ENCODE data around the gene MDGA2. TPM values are rescaled to one million over a fixed set of nuclear protein-coding genes. Genes with fewer than 3 reads are reported as not detected.

The MDGA2 gene
- total RNA-seq (2014; rRNA removed; shearing (Covaris generic)): not detected in 2 replicates

GRCh38 chr14:47675466-47676314 lies at the start of gene MDGA2:
TSS of gene MDGA2 (minus strand) at chr14:47675605.
- no peak for DNase-seq (ENCODE audit: low read depth)

GRCh38 chr14:47722929-47723693 lies 47.7 kb upstream of the MDGA2 start:
- no peak for DNase-seq (ENCODE audit: low read depth)

GRCh38 chr14:47720281-47720680 lies 44.9 kb upstream of the MDGA2 start:
- no peak for DNase-seq (ENCODE audit: low read depth)

GRCh38 chr14:47715330-47715729 lies 39.9 kb upstream of the MDGA2 start:
- DNase-seq (ENCODE audit: low read depth): peak; percentile 49

GRCh38 chr14:47710581-47710980 lies 35.2 kb upstream of the MDGA2 start:
- no peak for DNase-seq (ENCODE audit: low read depth)

- DNase-seq (ENCODE audit: low read depth): no peak
These were observed 30.3 kb upstream of the MDGA2 start for GRCh38 chr14:47705683-47706082.

GRCh38 chr14:47691829-47692228 lies 16.4 kb upstream of the MDGA2 start:
- no peak for DNase-seq (ENCODE audit: low read depth)

GRCh38 chr14:47678993-47679392 lies 3.6 kb upstream of the MDGA2 start:
- DNase-seq (ENCODE audit: low read depth): no peak

GRCh38 chr14:47678157-47678556 lies 2.8 kb upstream of the MDGA2 start:
- DNase-seq (ENCODE audit: low read depth): no peak

GRCh38 chr14:47676315-47676617 lies 861 bp upstream of the MDGA2 start:
- DNase-seq (ENCODE audit: low read depth): no peak

GRCh38 chr14:47674543-47675465 lies 601 bp downstream of the MDGA2 start:
- no peak for DNase-seq (ENCODE audit: low read depth)

- no peak for DNase-seq (ENCODE audit: low read depth)
These were observed 1.3 kb downstream of the MDGA2 start for GRCh38 chr14:47674148-47674542.

GRCh38 chr14:47665337-47666134 lies 9.9 kb downstream of the MDGA2 start:
- no peak for DNase-seq (ENCODE audit: low read depth)

GRCh38 chr14:47662466-47662865 lies 12.9 kb downstream of the MDGA2 start:
- DNase-seq (ENCODE audit: low read depth): no peak

GRCh38 chr14:47660158-47660557 lies 15.2 kb downstream of the MDGA2 start:
- DNase-seq (ENCODE audit: low read depth): no peak

GRCh38 chr14:47658041-47658440 lies 17.4 kb downstream of the MDGA2 start:
- no peak for DNase-seq (ENCODE audit: low read depth)

- DNase-seq (ENCODE audit: low read depth): no peak
These were observed 18.3 kb downstream of the MDGA2 start for GRCh38 chr14:47657143-47657542.

- DNase-seq (ENCODE audit: low read depth): no peak
These were observed 24.1 kb downstream of the MDGA2 start for GRCh38 chr14:47651337-47651736.

- DNase-seq (ENCODE audit: low read depth): no peak
These were observed 37.7 kb downstream of the MDGA2 start for GRCh38 chr14:47637753-47638152.

GRCh38 chr14:47626151-47627035 lies 49.0 kb downstream of the MDGA2 start:
- no peak for DNase-seq (ENCODE audit: low read depth)
